NCI-H460 (cell line): ENCODE measurements around the gene PGAM5. TPM values are rescaled to one million over a fixed set of nuclear protein-coding genes. Genes with fewer than 3 reads are reported as not detected.

Experiments
- DNase-seq: peaks from one replicate; pipeline ENCODE4 v3.0.0-alpha.2; 2016; ENCODE audit warnings: low read depth; ENCODE audit errors: extremely low read depth
- polyA plus RNA-seq: library from polyadenylated mRNA; depleted of rRNA; stranded (reverse); fragments of >200 nt; gene quantifications from 2 replicates; pipeline ENCODE4 v1.2.3, GENCODE V29; 2014; cell fraction: nucleus; rRNA removed
- total RNA-seq: library from RNA; depleted of rRNA; stranded (reverse); fragments of >200 nt; shearing (Covaris generic); gene quantifications from 2 replicates; pipeline ENCODE4 v1.2.3, GENCODE V29; 2014; rRNA removed

PGAM5 gene
- total RNA-seq = 72.9 and 91.2 TPM in 2 replicates
- polyA plus RNA-seq = 81.9 and 102 TPM in 2 replicates

DNA sequence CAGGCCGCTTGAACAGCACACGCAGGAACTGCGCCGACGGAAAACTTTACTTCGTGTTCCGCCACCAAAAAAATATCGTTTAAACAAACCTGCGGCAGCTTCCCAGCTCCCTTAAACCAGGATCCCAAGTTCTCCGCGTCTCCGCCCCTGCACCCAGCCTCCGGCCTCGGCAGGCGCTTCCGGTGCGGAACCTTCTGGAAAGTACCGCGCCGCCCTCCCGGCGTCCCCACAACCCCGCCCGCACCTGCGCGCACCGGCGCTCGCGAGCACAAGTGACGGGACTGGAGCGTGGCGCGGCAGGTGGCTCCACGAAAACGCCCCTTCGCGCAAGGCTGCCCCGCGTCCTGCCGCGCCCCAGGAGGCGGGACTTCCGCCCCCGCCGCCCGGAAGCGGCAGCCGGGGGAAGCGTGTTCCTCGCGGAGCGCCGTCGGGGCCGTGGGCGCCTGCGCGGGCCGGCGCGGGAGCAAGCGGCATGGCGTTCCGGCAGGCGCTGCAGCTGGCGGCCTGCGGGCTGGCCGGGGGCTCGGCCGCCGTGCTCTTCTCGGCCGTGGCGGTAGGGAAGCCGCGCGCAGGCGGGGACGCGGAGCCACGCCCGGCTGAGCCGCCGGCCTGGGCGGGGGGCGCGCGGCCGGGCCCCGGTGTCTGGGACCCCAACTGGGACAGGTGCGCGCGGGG is at the start of gene PGAM5:
Gene PGAM5, plus strand, starts transcription at position 438 of the 675 bp plus-strand sequence. Its CDS starts 35 bp downstream, at position 473.
- DNase-seq = peak; percentile 70

DNA sequence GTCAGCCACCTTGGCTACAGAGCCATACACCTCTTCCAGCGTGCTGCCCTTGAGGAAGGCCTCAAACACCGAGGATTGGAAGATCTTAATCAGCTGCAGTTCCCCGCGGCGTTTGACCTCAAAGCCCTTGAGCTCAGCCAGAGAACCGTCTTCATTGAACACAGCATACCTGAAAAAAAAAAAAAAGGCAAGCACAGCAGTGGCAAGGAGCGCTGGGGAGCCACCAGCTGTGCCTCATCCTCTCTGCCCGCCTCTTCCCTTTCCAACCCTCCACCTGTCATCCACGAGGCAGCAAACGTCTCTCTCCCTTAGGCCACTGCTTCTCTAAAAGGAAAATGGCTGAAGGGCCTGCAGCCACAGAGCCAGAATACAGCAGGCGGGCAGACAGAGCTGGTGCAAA is 49.6 kb upstream of the PGAM5 start:
- DNase-seq = no peak

DNA sequence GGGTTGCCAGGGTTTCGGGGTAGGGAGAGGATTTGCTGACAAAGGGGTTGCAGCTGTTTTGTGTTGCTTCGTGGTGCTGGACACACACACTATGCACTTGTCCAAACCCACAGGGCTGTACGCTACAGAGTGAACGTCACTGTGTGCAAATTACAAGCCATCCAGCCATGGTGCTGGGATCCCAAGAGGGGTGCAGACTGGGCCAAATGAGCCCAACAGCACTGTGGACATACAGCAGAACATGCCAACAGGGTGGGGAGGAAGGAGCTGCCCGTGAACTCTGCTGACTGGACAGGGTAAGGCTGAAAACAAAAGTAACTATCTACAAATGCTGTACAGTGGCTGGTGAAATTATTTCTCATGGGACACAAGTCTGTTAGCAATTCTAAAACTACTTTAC is 48.7 kb upstream of the PGAM5 start:
- DNase-seq = no peak

DNA sequence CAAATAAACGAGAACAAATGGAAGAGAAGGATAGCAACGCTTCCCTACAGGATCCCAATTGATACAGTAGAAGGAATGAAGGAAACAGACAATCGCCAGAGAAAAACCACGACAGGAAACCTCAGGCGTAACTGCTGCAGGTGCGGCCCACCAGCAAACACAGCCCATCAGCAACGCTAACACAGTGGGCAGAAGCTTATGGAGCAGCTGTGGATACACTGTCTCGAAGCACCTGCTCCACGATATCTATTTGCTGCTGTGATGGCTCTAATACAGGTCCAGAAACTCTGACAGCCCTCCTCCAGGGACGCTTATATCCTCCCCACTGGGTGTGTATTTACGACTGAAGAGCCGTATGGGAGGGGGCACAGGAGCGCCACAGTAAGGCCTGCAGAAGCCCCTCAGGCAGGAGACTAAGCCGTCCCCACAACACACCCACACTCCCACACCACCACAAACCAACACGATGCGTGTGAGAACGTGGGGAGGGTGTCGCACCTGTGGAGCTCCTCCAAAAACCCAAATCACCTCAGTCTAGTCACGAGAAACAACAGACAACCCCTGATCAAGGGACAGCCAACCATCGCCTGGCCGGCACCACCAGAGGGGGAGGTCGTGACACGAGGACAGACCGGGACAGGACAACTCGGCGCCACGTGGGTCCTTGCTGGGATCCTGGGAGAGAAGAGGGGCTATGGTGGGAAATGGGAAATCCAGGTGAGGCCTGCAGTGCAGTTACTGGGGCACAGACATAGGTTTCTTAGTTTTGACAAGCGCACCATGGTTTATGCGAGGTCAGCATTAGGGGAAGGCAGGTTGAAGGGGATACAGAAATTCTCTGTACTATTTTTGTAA is 47.5 kb upstream of the PGAM5 start:
- DNase-seq = no peak

DNA sequence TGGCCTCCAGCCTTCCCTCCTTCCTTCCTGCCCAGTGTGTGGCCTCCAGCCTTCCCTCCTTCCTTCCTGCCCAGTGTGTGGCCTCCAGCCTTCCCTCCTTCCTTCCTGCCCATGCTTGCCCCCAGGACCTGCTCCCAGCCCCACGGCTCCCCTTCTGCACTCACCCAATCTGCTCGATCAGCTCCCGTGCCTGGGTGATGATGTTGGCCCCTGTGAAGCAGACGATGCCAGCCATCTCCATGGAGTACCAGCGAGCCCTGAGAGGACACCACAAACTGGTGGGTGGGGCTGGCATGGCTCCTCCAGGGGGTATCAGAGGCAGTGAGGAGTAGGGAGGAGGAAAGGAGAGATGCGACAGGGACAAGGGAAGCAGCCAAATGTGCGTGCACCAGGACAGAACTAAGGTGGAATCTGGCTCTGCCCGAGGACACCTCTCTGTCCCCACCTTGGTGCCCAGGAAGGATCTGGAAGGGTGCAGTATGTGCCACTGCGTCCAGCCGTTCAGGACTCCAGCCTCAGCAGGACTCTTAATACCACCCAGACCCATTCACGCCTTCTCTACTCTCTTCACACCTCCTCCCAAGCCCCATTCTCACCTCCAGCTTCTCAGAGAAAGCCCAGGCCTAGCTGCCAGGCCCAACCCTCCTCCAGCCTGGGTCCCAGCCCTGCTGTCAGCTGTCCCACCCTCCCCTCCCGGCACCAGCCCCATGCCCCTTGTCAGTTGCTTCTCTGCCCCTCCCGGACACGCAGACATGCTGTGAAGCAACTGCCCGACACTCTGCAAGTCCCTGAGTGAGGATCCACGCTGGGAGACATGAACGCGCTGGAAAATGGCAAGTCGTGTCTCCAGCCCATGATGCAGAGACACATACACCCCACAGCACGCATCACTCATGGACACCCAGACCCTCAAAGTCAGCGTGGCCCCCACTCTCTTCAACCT is 46.2 kb upstream of the PGAM5 start:
- DNase-seq = no peak

DNA sequence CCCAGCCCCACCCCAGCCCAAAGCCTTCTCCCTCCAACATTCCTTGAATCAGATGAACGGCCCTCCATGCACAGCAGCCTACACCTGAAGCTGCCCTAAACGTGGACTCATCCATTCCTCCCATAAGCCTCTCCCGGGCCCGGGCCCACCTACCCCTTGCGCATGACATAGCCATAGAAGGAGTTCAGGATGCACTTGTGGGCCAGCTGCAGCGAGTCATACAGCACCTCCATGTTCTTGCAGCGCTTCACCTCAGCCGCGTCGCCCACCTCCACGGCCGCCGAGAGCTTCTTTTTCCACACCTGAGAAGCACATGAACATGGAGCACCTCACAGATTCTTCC is 45.5 kb upstream of the PGAM5 start:
- no peak for DNase-seq

DNA sequence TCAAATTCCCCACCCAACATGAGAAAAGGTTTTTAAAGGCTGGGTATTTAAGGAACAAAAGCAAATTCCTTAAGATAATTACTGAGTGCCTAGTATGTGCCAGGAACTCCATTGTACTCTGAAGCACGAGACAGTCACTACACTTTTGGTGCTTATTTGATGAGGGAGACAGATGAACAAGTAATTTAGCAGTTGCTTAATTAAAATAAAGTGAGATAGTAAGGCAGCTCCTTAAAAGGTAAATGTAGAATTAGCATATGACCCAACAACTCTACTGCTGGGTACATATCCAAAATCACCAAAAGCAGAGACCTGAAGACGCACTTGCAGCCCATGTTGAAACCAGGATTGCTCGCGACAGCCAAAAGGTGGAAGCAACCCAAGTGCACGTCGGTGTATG is 44.8 kb upstream of the PGAM5 start:
- no peak for DNase-seq

DNA sequence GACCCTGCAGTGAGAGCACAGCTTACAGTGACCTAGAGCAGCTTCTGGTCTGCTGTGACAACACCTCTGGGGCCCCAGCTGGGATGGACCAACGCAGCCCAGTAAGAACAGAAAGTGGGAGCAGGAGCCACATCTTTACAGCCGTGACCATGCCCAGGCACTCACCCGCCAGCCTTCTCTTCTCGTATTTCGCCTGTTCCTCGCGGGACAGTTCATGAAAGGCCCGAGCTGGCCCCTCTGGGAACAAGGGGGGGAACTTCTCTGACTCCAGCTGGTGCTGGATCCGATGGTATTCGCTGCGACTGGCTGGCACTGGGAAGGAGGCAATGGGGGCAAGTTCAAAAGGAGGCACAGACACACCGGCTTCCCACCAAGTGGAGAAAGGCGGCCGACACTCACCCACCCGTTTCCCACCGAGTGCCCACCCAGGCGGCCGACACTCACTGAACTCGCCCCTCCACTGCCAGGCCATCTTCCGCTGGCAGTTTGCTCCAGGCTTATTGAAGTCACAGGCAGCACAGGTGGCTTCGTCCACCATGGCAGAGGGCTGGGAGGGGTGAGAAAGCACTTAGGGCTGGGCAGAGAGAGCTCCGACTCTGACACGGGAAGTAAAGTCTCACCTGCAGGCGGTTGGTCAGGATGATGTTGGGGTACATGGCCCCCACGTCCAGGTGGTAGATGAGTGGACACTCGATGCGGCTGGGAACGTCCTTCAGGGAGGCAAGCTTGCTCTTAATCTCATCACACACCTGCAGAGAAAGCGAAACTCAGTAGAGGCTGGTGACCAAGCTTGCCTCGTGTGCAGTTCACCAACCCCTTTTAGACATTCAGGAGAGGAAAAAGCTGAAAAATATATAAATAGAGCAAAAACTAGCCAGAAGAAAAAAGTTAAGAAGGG is 42.2 kb upstream of the PGAM5 start:
- DNase-seq = no peak

DNA sequence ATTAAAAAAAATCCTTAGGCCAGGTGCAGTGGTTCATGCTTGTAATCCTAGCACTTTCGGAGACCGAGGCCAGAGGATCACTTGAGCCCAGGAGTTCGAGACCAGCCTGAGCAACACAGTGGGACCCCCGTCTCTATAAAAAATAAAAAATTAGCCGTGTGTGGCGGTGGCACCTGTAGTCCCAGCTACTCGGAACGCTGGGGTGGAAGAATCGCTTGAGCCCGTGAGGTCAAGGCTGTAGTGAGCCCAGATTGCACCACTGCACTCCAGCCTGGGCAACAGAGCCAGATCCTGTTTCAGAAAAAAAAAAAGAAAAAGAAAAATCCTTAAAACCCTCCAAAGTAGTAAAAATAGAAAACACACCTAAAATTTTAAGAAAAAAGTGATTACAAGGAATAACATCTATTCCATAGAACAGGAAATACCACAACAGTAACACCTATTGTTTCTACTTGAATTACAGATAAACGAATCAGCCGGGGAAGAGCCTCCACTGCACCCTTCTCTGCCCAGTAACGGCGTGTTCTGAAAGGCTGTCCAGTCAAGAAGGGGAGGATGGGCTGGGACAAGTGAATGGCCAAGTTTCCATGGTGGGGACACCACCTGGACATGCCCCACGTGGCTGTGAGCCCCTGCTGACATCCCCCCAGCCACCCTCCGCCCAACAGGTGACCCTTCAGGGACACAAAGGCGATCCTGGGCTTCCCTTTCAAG is 41.3 kb upstream of the PGAM5 start:
- DNase-seq = no peak

DNA sequence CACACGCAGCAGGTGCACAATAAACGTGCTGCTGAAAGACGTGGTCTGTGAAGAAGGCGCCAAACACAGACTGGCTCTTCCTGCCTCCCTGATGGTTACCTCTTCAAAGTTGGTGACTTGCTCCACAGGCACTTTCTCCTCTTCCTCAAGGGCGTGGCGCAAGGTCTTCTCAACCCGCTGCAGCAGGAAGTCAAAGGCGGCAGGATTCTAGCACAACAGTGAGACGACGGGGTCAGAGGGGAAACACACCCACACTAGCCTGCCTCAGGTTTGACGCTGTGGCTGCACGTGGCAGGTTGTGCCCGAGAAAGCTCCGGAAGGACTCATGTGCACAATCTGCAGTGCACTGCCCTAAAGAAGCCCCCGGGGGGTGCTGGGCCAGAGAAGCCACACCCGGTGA is 38.5 kb upstream of the PGAM5 start:
- DNase-seq = no peak

DNA sequence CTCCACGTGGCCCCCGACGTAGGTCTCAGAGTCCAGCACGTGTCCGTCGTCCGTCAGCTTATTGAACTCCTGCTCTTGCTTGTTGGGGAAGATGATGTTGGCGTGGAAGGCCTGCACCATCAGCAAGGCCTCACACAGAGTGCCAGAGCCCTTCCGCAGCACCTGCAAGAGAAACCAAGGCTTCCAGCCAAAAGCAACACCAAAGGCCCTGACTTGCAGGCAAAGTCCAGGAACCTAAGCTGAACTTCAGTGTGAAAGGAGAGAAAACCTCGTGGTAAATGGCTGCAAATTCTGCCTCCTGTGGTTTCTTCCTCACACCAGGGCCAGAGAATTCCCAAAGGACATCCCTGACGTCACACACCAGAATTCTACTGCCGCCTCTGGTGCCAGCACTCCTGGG is 38.0 kb upstream of the PGAM5 start:
- DNase-seq = no peak

DNA sequence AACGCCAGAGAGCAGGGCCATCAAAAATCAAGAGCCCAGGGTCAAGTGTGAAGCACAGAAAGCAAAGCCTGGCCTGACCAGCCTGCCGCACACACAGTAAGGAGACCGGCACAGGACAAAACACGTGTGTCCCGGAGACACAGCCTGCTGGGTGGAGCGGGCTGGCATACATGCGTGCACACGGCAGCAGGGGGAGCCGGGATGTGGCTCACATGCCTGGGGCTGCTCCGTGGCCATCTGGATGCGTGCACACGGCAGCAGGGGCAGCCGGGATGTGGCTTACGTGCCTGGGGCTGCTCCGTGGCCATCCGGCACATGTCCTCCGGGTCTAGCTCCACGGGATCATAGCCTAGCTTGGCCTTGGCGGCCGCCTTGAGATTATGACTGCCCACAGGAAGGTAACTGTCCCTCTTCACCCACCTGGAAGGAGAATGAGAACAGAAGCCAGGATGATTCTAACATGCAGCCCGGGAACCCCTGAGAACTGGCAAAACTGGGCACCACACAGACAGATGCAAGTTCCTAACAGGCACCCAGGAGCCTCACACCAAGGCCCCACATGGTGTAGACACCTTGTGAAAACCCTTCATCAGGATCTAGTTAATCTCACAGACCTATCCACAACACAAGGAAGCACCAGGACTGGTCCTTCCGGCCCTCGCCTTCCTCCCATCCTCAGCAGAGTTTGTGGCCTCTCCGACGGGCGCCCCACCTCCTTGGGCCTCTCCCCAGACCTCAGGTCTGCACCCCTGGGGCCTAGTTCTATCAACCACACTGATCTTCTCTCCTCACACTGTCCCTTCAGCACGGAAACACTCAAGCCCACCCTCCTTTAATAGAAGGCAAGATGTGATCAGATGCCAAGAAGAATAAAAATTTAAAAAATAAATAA is 37.1 kb upstream of the PGAM5 start:
- DNase-seq = no peak

DNA sequence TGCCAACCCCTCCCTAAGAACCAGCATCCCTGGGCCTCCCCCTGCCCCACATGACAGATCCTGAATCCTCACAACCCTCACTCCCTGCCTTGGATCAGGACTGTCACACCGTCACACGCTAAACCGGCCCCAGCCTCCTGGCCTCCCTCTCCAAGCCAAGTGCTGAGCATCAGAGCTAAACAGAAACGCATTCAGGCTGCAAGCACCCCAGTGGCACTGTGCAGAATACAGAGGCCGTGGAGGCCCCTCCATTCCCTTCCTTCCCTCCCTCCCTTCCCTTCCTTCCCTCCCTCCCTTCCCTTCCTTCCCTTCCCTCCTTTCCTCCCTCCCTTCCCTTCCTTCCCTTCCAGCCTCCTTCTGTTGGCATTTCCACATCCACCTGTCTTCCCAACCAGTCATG is 36.1 kb upstream of the PGAM5 start:
- DNase-seq = no peak

DNA sequence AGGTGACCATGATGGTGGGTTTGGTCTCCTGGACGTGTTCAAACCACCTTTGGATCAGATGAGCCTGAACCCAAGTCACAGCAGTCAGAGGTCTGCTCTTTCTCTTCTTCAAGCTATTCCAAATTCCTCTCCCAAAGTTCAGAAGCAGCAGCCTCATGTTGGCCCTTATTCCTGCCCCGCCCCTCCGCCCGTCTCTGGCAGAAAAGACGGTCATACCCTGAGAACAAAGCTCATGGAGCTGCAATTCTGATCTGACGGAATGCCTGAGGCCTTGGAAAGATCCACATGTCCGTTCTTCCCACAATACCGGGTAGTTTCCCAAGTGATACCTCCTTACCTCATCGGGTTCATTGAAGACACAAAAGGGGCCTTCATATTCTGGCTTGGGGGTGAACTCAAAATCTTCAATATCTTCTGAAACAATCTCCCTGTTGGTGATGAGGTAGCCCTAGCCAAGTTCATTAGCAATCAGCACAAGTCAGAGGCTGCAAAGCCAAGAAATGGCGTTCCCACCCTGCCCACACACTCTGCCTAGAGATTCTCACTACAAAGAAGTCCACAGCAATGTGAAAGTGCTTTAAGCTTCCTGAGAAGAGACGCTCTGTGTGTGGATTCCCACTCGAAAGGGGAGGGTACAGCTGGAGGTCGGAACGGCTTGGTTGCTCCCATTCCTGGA is 34.7 kb upstream of the PGAM5 start:
- no peak for DNase-seq

DNA sequence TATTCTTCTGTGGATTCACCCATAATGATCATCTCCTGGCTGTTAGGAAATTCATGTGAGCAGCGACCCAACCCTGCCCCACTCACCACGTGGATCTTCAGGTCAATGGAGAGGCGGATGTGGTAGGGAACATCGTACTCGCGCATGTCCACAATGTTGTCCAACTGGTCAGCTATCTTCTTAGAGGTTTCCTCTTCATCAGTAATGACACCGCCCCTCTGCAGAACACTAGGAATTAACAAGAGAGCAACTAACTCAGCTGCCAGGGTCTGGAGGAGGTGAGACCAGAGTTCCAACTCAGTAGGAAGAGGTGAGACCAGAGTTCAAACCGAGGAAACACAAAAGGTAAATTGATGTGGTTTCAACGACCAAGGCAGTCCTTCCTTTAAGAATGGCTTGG is 33.1 kb upstream of the PGAM5 start:
- no peak for DNase-seq

DNA sequence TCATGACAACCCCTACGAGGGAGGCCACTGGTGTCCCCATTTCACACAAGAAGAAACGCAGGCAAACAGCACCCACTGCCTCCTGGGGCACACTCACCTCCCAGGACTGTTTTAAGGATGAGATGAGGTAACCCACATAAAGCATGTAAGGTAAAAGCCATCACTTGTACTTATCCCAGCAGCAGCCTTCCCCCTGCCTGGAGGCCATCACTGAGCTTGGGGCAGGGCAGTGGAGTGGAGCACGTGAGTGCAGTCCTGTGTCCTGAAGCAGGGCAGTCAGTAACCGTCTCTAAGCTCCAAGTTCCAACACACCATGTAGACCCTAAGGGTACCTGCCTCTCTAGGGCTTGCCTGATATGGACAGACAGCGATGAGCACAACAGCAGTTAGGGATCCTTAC is 25.2 kb upstream of the PGAM5 start:
- no peak for DNase-seq

DNA sequence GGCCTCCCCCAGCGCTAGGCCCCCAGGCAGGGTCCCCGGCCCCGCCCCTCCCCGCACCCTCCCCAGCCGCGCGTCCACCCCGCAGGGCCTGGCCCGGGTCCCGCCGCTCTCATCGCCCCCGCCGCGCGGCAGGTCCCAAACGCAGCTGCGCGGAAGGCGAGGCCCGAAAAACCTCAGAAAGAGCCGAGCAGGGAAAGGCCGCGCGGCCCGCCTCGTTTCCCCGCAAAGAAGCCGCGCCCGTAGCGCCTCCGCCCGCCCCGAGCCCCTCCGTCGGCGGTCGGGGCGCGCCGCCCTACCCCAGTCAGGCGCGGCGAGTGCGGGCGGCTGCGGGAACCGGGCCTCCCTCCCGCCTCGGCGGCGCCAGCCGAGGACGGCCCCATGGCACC is 23.8 kb upstream of the PGAM5 start:
- no peak for DNase-seq
